ENCODE measurements around the gene HOXA13. TPM values are rescaled to one million over a fixed set of nuclear protein-coding genes. Genes with fewer than 3 reads are reported as not detected.

HOXA13 gene
- total RNA-seq, 2 donors from 2014 or later = not detected

GRCh38 chr7:27153526-27153925 is 46.4 kb downstream of the HOXA13 start:
- Mint-ChIP-seq H3K27ac (no peak overlapping the region), H3K9me3 (peaks cover 39% of the 10 kb centered on the region), H3K36me3 (ENCODE audit: low read depth) (no peaks in the 10 kb centered on the region), H3K4me1 (no peaks in the 10 kb centered on the region), H3K4me3 (no peak overlapping the region), H3K27me3 (ENCODE audit: insufficient read depth) (peaks cover 100% of the 10 kb centered on the region)
- no peak for TF ChIP-seq CTCF (conservative IDR thresholded peaks at IDR 0.05)
- Histone ChIP-seq H3K9me3 (ENCODE audit: control insufficient read depth, low read length) (peaks cover 29% of the 10 kb centered on the region), H3K4me3 (ENCODE audit: low read length) (no peak overlapping the region), H3K4me1 (ENCODE audit: control insufficient read depth, insufficient read depth, low read length) (no peaks in the 10 kb centered on the region), H3K9ac (ENCODE audit: extremely low read depth, low read length, poor library complexity, severe bottlenecking) (no peak overlapping the region), H3K27me3 (ENCODE audit: control insufficient read depth, insufficient read depth, low read length, poor library complexity, severe bottlenecking) (peaks cover 100% of the 10 kb centered on the region), H3K27ac (ENCODE audit: low read depth, low read length) (no peak overlapping the region), H3K36me3 (ENCODE audit: control insufficient read depth, insufficient read depth, low read length) (no peaks in the 10 kb centered on the region)
- DNase-seq = no peak
- 40% methylated on average over 3 of the region's 3 CpGs; no CpG with 5 or more reads in 1 of the 2 experiments for WGBS, 2 experiments (ENCODE audit: insufficient coverage in 1 of 2, insufficient read length in 1 of 2)

GRCh38 chr7:27152816-27153442 is 47.0 kb downstream of the HOXA13 start:
- Mint-ChIP-seq H3K4me1 (no peaks in the 10 kb centered on the region), H3K27ac (no peak overlapping the region), H3K4me3 (no peak overlapping the region), H3K36me3 (ENCODE audit: low read depth) (no peaks in the 10 kb centered on the region), H3K27me3 (ENCODE audit: insufficient read depth) (peaks cover 100% of the 10 kb centered on the region), H3K9me3 (peaks cover 35% of the 10 kb centered on the region)
- Histone ChIP-seq H3K27ac (ENCODE audit: low read depth, low read length) (no peak overlapping the region), H3K9me3 (ENCODE audit: control insufficient read depth, low read length) (peaks cover 28% of the 10 kb centered on the region), H3K36me3 (ENCODE audit: control insufficient read depth, insufficient read depth, low read length) (no peaks in the 10 kb centered on the region), H3K9ac (ENCODE audit: extremely low read depth, low read length, poor library complexity, severe bottlenecking) (no peak overlapping the region), H3K4me1 (ENCODE audit: control insufficient read depth, insufficient read depth, low read length) (no peaks in the 10 kb centered on the region), H3K27me3 (ENCODE audit: control insufficient read depth, insufficient read depth, low read length, poor library complexity, severe bottlenecking) (peaks cover 100% of the 10 kb centered on the region), H3K4me3 (ENCODE audit: low read length) (no peak overlapping the region)
- DNase-seq = peak; percentile 48
- TF ChIP-seq CTCF (conservative IDR thresholded peaks at IDR 0.05) = no peak
- 19 to 24% methylated on average over 6 to 22 of the region's 22 CpGs for WGBS, 2 experiments (ENCODE audit: insufficient coverage in 1 of 2, insufficient read length in 1 of 2)

- Mint-ChIP-seq H3K9me3 (peaks cover 29% of the 10 kb centered on the region), H3K4me1 (no peaks in the 10 kb centered on the region), H3K4me3 (no peak within 1 kb of the TSS), H3K27ac (no peak within 1 kb of the TSS), H3K36me3 (ENCODE audit: low read depth) (no peaks in the 10 kb centered on the region), H3K27me3 (ENCODE audit: insufficient read depth) (peaks cover 100% of the 10 kb centered on the region)
- H3K27ac ChIP-seq (ENCODE audit: low read depth, low read length) = no peak within 1 kb of the TSS
- no peak for TF ChIP-seq CTCF (conservative IDR thresholded peaks at IDR 0.05)
- no peaks in the 10 kb centered on the region for H3K36me3 ChIP-seq (ENCODE audit: control insufficient read depth, insufficient read depth, low read length)
- no peak within 1 kb of the TSS for H3K9ac ChIP-seq (ENCODE audit: extremely low read depth, low read length, poor library complexity, severe bottlenecking)
- H3K27me3 ChIP-seq (ENCODE audit: control insufficient read depth, insufficient read depth, low read length, poor library complexity, severe bottlenecking) = peaks cover 100% of the 10 kb centered on the region
- H3K4me3 ChIP-seq (ENCODE audit: low read length) = no peak within 1 kb of the TSS
- peak; percentile 61 for DNase-seq
- H3K4me1 ChIP-seq (ENCODE audit: control insufficient read depth, insufficient read depth, low read length) = no peaks in the 10 kb centered on the region
- H3K9me3 ChIP-seq (ENCODE audit: control insufficient read depth, low read length) = peaks cover 24% of the 10 kb centered on the region
- 10 to 13% methylated on average over 42 to 49 of the region's 53 CpGs for WGBS, 2 experiments (ENCODE audit: insufficient coverage in 1 of 2, insufficient read length in 1 of 2)
Measured at GRCh38 chr7:27151931-27152815, 47.7 kb downstream of the HOXA13 start, which contains the start of gene HOXA3. Gene HOXA3, minus strand, starts transcription at chr7:27152583. Its CDS starts 41,943 bp downstream, at chr7:27110640.

Measured in endodermal cell (in vitro differentiated cells).